Panc1 (cell line): ENCODE results near the gene MORC4. TPM values are rescaled to one million over a fixed set of nuclear protein-coding genes. Genes with fewer than 3 reads are reported as not detected.

ENCODE experiments used
- ATAC-seq: fragments of 200-7000 bp; cut with Tn5 transposase; 2 replicates; pipeline ENCODE4 v1.9.1; 2020; ENCODE audit warnings: mild to moderate bottlenecking, moderate library complexity
- BruUV-seq: library from RNA; stranded (reverse); fragments of 400-500 nt; replicated peaks from 2 replicates; lab custom pipeline; 2021; lab: Mats Ljungman, UMichigan
- CTCF ChIA-PET: fragments of 300-600 bp; sonication (Branson Sonifier 250); formaldehyde crosslinking; loops from one replicate; lab custom pipeline; 2022; ENCODE audit warnings: antibody characterized with exemption; lab: Charles Lee
- POLR2A ChIA-PET: fragments of 300-600 bp; sonication (Branson Sonifier 250); formaldehyde crosslinking; loops from one replicate; lab custom pipeline; 2022; ENCODE audit warnings: antibody characterized with exemption; lab: Charles Lee
- DNase-seq: peaks from one replicate; pipeline ENCODE4 v3.0.0-alpha.2; 2010; ENCODE audit warnings: low read depth, low spot score
- H3K27ac ChIP-seq: 2 replicates; pipeline ENCODE4 v1.5.1; 2011; ENCODE audit warnings: mild to moderate bottlenecking, low read length, inconsistent platforms
- H3K27me3 ChIP-seq: fragments of 200-500 bp; sonication (Bioruptor generic); 2 replicates; pipeline ENCODE4 v1.6.0; 2014; ENCODE audit warnings: low read length, inconsistent platforms; ENCODE audit not compliant: control insufficient read depth, insufficient read depth
- H3K36me3 ChIP-seq: fragments of 200-500 bp; sonication (Bioruptor generic); 2 replicates; pipeline ENCODE4 v1.5.1; 2014; ENCODE audit warnings: inconsistent platforms, mild to moderate bottlenecking, low read length, moderate library complexity; ENCODE audit not compliant: control insufficient read depth, insufficient read depth
- H3K4me1 ChIP-seq: 2 replicates; pipeline ENCODE4 v1.5.1; 2011; ENCODE audit warnings: inconsistent platforms, mild to moderate bottlenecking, low read length, moderate library complexity; ENCODE audit not compliant: control insufficient read depth, insufficient read depth
- H3K4me3 ChIP-seq, 2 experiments: 2 replicates each; pipeline ENCODE4 v1.5.1; 2011 to 2012; ENCODE audit warnings: low read depth in 2 of 2, low read length in 2 of 2, mild to moderate bottlenecking in 2 of 2, inconsistent platforms in 1 of 2, moderate library complexity in 1 of 2
- H3K9me3 ChIP-seq: fragments of 200-500 bp; sonication (Bioruptor generic); 2 replicates; pipeline ENCODE4 v1.5.1; 2014; ENCODE audit warnings: low read depth, mild to moderate bottlenecking, inconsistent platforms, low read length, moderate library complexity; ENCODE audit not compliant: control insufficient read depth, insufficient read depth
- CTCF ChIP-seq: fragments of 450-650 bp; IDR thresholded peaks from 2 replicates; pipeline ENCODE4 v1.5.1; 2017; ENCODE audit warnings: mild to moderate bottlenecking
- POLR2AphosphoS5 ChIP-seq: IDR thresholded peaks from 2 replicates; pipeline ENCODE4 v1.6.1; 2012; ENCODE audit warnings: mild to moderate bottlenecking, low read depth, low read length, moderate library complexity
- REST ChIP-seq, 2 experiments: IDR thresholded peaks; 2 replicates each; pipeline ENCODE4 v1.6.1; 2011 to 2012; ENCODE audit warnings: low read depth in 2 of 2, control low read depth in 1 of 2, low read length in 1 of 2, mild to moderate bottlenecking in 1 of 2, moderate library complexity in 1 of 2; ENCODE audit not compliant: insufficient read depth in 1 of 2
- SIN3A ChIP-seq: IDR thresholded peaks from 2 replicates; pipeline ENCODE4 v1.6.1; 2012; ENCODE audit warnings: low read depth, mild to moderate bottlenecking, low read length, moderate library complexity, borderline replicate concordance; ENCODE audit not compliant: insufficient read depth
- TCF7L2 ChIP-seq: IDR thresholded peaks from 2 replicates; pipeline ENCODE4 v1.6.1; 2011; ENCODE audit warnings: mild to moderate bottlenecking, low read depth, low read length, inconsistent platforms
- in situ Hi-C: cut with HindIII; loops from 2 replicates; pipeline ENCODE4 v1.10.0; 2016; ENCODE audit warnings: low sequenced_read_pairs, low pct_unique_long_range_greater_than_20kb
- intact Hi-C: fragments of 100-400 bp; cut with micrococcal nuclease; formaldehyde crosslinking; loops from one replicate; pipeline ENCODE4 v1.10.0; 2022; ENCODE audit not compliant: unreplicated experiment
- total RNA-seq: library from RNA; stranded (reverse); gene quantifications from one replicate; pipeline ENCODE4 v1.2.1, GENCODE V29; 2021; ENCODE audit not compliant: unreplicated experiment

Gene MORC4
- total RNA-seq, 1 experiment from 2014 or later, result 7.4 TPM

DNA sequence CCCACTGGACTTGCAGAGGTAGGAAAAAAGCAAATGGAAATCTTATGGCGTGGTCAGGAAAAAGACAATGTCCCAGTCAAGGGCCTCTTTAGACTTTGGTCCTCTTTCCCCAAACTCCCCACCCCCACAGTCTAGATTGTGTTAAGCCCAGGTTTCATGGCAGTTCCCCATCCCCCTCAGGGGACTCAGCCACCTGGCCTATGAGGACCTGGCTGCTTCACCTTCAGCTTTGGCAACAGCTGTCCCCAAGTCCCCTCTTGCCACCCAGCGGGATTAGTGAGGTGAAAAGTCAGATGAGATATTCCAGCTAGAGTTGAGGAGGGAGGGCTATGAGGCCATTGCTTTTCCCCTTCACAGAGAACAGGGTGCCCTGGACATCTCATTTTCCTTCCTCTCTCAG, 97.3 kb downstream of the MORC4 start:
- H3K4me1 ChIP-seq, result no peaks in the 10 kb centered on the region
- in situ Hi-C loops (no loop called here), intact Hi-C loops (no loop called here)
- no peak overlapping the region for H3K4me3 ChIP-seq
- no TSS peak for BruUV-seq
- DNase-seq, result no peak
- H3K36me3 ChIP-seq, result no peaks in the 10 kb centered on the region
- no peaks in the 10 kb centered on the region for H3K9me3 ChIP-seq
- ChIA-PET CTCF (no interaction called here), POLR2A (no interaction called here)
- TF ChIP-seq REST (IDR thresholded peaks at IDR 0.05; ENCODE audit: insufficient read depth in 1 of 2, low read depth in 2 of 2, low read length in 1 of 2), result no peak
- no peak for TF ChIP-seq POLR2AphosphoS5
- no peak for TF ChIP-seq CTCF
- no peak for TF ChIP-seq SIN3A
- no peak for TF ChIP-seq TCF7L2
- H3K27me3 ChIP-seq, result no peaks in the 10 kb centered on the region
- no peak for ATAC-seq
- no peak overlapping the region for H3K27ac ChIP-seq

DNA sequence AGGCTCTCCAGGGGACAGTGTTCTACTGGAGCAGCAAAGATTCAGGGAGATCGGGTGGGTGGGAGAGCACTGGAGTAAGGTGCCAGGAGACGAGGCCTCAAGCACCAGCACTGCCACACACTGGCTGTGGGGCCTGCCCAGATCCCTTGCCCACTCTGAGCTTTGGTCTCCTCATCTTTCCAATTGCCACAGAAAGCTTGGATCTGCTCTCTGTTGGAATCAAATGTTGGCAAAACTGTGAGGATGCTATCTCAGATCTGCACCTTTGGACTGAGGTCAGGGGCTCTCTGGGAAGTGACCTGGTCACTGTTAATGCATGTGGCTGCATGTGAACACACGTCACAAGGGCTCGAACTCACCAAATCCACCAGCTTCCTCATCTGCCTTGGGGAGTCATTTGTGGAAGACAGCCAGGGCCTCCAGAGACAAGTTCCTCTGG, 98.2 kb downstream of the MORC4 start:
- ATAC-seq, result no peak
- TF ChIP-seq TCF7L2 (no peak), POLR2AphosphoS5 (no peak), SIN3A (no peak), REST (IDR thresholded peaks at IDR 0.05; ENCODE audit: insufficient read depth in 1 of 2, low read depth in 2 of 2, low read length in 1 of 2) (no peak)
- no peak overlapping the region for H3K27ac ChIP-seq
- H3K36me3 ChIP-seq, result no peaks in the 10 kb centered on the region
- H3K4me3 ChIP-seq, result no peak overlapping the region
- no peaks in the 10 kb centered on the region for H3K9me3 ChIP-seq
- intact Hi-C loops, result no loop called here
- no peaks in the 10 kb centered on the region for H3K27me3 ChIP-seq
- no TSS peak for BruUV-seq
- ChIA-PET POLR2A (no interaction called here), CTCF (interaction anchor here (0.9 kb wide), 1 partner anchor 49 kb away, joined by 3 read pairs; no protein-coding TSS in a partner anchor)
- no peaks in the 10 kb centered on the region for H3K4me1 ChIP-seq
- no peak for DNase-seq
- in situ Hi-C loops, result no loop called here
